SIG-M5 (cell line): ENCODE data around the gene TWIST2.

Source experiments
- DNase-seq: peaks from one replicate; lab custom pipeline; 2025; lab: John Stamatoyannopoulos, UW

The TWIST2 gene

DNA sequence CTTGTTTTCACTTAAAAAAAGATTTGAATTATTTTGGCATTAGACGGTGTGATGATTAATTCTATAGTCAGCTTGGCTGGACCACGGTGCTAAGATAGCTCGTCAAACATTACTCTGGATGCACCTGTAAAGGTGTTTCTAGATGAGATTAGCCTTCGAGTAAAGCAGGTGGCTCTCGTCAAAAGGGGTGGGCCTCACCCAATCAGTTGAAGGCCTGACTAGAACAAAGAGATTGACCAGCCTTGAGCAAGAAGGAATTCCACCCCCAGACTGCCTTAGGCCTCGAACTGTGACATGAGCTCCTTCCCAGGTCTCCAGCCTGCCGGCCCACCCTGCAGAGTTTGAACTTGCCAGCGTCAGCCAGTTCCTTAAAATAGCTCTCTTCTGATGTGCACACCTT is 73.4 kb downstream of the TWIST2 start:
- no peak for DNase-seq

DNA sequence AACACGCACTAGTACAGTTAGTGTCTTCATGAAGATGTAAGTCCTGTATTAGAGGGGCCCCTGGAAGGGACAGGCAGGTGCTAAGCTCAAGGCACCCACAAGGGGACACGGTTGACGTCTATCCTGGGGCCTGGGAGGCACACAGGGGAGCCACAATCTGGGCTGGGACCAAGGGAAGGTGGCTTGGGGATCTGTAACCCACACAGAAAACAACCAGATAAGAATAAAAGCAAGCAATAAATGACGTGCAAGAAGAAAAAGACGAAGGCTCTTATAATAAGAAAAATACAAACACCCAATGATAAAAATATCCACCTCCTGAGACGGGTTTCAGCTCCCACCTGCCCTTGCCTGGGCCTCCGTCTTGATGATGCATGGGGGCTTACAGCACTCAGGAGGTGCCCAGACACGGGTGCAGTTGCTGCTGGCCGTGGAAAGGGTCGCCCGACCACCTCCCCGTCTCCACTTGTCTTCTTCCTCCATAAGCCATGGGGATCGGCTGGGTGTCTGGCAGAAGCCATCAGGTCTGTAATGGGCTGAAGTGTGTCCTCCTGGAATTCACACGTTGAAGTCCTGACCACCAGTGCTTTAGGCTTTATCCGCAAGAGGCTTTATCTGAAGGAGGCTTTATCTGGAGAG is 73.9 kb downstream of the TWIST2 start:
- DNase-seq = no peak

DNA sequence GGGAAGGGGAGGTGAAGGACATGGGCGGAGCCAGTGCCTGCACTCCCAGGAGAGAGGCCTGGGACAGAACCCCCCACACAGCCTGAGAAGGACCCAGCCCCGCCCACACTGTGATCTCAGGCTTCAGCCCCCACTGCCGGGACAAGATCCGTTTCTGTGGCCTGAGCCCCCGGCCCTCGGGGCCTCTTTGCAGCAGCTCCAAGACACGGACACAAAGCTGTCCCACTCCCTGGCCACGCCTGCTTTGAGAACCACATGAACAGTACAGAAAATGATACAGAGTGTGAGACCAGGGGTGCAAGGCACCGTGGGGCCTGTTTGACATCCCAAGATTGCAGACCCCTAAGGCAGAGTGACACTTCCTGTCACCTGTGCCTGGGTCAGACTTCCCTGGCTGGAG is 74.5 kb downstream of the TWIST2 start:
- DNase-seq = no peak

DNA sequence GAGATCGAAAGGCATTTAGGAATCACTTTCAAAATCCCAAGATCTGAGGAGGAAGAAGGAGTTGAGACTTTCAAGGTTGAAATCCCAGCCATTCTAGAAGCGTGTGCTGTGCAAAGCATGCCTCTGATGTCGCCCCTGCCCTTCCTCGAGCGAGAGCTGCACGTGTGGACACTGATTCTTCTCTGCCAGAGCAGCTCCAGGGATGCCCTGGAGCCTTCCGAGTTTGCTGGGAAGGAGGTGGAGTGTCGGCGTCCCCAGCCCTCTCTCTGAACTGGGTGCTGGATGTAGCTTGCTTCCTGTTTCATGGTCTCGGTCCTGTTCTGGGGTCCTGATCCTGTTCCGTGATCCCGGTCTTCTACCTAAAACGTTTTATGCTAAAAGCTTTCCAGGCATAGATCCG is 76.1 kb downstream of the TWIST2 start:
- DNase-seq = no peak

DNA sequence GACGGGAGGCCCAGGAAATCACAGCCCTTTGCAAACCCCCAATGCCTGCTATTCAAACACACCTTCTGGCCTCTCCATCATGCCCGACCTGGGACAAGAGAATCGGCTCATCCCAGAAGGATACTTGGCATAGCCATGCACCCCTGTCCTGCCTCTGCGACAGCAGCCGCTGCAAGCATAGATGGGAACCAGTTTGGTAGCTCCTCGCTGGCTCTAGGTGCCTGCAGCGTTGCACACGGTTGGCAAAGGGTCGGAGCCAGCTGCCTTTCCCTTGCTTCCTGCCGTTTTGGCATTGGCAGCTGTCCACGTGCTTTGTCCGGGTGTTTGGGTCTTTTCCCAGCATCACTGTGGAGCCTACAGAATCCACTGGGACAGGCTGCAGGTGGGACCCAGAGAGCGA is 76.9 kb downstream of the TWIST2 start:
- DNase-seq = no peak

DNA sequence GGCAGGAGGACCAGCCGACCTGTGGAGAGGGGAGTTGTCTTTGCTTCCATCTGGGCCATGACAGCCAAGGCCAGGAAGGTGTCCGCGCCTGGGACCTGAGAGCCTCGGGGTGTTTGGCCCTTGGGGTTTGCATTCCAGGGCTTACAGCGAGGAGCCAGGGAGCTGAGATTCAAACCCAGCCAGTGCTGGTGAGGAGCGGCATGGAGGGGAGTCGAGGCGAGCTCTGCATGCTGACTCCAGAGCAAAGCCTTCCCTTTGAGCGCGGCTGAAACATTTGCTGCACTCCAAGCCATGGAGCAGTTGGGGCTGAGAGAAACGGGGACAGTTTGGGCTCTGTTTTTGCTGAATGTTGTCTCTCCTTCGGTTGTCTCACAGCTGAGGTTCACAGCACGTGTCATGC is 77.4 kb downstream of the TWIST2 start:
- DNase-seq = no peak

DNA sequence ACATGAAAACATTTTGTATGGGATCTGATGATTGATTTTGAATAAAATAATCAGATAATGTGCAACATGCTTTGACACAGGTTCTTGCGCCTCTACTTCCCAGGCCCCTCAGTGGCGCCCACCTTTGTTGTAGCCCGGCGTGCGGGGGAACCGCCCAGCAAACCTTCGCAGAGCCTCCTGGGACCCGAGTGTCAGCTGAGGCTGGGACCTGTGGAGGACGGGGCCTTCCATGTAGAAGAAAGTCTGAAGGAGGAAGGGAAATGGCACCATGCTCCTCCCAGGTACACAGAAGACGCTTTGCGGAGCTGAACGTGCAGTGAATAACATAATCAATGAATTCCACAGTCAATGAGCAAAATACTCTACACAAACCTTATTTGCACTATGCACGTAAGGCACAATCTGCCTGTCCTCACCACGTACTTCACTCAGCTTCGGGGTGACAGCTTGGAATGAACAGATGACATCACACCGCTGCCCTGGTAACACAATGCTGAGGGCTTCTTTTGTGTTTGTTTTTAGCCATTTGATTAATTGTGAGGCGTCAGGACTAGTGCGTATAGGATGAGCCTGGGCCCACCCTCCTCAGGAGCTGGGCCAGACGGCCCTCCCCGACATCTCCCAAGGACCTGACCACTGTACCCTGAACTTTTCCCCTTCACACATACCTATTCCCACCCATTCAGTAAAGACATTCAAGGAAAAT is 78.1 kb downstream of the TWIST2 start:
- no peak for DNase-seq

DNA sequence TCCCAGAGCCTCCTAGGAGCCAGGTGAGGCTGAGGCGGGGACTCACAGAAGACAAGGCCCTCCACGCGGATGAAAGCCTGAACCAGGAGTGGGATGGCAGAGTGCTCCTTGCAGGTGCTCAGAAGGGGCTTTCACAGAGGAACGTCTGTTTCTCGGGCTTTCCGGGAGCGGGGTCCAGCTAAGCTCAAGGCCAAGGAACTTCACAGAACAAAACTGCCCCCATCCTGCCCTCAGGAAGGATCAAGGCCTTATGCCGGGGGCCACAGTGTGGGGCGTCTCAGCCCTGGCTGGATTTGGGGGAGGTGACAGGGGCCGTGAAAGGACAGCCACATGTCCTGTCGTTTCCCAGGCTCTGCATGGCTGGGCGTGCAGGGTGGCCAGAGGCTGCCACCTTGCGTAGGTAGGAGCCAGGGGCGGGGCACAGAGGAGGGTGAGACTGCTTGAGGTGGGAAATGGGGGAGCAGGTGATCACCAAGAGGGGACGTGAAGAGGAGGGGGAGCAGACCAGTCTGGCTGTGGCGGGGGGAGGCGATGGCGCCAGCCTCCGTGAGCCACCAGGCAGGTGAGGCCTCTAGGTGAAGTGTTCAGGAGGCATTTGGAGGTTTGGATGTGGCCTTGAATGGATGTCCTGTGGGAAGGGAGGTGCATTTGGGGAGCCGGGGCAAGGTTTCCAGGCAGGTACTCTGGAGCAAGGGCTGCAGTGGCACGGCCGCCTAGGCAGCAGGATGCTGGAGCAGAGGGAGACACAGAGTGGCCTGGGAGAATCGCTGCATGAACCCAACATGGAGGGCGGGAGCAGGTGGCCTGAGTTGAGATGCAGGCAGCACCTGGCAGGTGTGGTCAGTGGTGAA is 79.1 kb downstream of the TWIST2 start:
- DNase-seq = no peak

DNA sequence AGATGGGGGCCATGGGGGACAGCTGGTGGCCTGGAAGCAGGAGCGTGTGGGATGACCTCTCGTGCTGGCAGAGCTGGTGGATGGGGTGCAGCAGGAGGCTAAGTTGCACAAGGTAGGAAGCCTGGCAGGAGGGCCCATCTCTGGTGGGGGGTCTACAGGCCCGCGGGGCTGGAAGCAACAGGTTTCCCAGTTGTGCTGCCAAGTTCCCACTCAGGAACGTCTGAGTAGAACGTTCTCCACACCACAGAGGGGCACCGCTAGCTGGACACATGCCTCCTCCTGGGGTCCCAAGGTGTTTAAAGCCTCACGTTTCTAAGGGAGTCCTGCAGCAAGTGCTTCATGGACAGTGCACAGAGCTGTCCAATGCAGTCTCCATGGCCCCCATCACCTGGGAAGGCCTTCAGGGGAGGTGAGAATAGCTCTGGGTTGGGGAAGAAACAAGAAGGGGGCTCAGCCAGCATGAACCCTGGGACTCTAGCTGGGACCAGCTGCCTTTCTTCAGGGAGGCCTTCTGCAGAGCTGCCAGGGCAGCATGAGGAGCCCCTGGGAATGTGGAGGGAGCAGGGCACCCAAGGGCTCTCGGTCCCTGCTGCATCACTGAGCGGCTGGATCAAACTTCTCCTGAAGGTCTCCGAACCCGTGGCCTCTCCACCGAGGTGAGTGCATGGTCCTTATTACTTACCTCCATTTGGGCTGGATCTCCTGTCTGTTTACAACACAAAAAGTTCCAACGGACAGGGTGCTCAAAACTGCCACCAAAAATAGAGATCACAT is 80.0 kb downstream of the TWIST2 start:
- no peak for DNase-seq

DNA sequence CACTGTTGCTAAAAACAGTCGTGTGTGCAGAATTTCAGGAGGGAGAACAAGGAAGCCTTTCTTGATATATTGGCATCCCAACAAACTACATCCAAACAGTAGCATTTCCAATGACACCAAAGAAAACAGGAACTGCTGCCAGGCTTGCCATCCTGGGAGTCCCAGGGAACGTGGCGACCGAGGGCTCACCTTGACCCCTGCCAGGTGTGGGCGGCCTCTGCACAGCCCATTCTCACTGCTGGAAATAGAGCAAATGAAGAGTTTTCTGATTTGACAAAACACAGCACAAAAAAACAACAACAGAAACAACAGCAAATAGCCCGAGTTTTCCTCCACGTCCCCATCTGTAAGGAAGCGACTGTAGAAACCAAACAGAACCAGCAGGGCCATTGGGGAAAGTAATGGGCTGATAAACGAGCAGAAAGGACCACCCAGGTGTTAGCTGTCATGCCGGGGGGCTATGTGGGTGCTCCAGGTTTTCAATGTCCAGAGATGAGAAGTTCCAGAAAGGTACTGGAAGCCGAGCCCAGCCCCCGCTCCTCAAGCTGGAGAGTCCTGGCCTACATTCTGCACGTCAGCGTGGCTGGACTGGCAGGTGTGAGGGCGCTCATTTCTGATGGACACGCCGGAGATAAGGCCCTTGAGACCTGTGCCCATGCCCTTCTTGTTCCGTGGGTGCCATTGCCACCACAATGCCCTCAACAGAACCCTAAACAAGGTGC is 80.8 kb downstream of the TWIST2 start:
- DNase-seq = no peak

DNA sequence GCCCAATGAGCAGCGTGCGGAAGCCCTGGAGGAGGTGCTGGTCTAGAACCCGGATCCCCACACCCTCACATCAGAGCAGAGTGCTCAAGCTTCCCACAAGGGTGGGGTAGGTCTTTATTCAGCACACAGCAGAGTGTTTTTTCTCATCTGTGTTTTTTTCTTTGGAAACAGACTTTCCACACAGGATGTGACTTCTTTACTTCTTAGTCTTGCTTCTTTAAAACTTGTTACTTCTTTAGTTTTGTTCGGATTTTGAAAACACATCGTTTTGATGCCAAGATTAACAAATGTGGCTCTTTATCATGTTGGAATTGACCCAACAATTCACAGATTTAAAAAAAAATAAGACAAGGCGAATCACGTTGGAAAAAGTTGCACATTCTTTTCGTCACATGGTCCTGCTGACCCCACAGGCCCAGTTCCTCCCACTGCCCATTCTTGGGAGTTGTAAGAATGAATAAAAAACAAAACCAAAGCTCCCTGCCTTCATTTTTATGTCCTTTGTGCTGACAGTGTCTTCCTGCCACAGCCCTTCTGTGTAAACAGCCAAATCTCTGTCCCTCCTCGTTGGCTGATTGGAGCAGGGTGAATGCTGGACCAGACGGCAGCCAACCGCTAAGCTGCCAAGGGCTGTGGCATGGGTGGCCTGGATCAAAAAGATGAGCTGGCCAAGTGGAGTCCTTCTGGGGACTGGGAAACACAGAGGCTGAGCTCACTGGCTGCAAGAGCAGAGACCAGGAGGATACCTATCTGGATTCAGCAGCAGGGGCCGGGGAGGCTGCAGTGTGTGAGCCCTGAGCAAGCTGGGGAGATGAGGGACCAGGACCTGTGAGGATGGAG is 81.6 kb downstream of the TWIST2 start:
- DNase-seq = no peak

DNA sequence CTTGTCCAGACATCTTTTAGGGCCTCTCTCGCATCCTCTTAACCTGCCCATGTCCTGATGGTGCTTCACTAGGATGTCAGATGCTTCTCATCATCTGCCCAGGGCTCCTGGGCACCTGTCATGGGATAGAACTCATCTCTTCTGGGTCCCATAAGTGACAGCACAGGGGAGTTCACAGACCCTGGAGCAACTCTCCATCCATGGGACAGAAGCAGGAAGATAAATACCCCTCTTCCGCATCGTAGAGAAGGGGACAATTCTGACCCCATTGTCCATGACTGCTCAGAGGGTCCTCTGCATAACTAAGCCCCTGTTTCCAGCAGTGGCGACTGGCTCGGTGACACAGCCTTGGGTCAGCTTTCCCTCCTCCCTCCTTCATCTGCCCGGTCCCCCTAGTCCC is 82.3 kb downstream of the TWIST2 start:
- no peak for DNase-seq

DNA sequence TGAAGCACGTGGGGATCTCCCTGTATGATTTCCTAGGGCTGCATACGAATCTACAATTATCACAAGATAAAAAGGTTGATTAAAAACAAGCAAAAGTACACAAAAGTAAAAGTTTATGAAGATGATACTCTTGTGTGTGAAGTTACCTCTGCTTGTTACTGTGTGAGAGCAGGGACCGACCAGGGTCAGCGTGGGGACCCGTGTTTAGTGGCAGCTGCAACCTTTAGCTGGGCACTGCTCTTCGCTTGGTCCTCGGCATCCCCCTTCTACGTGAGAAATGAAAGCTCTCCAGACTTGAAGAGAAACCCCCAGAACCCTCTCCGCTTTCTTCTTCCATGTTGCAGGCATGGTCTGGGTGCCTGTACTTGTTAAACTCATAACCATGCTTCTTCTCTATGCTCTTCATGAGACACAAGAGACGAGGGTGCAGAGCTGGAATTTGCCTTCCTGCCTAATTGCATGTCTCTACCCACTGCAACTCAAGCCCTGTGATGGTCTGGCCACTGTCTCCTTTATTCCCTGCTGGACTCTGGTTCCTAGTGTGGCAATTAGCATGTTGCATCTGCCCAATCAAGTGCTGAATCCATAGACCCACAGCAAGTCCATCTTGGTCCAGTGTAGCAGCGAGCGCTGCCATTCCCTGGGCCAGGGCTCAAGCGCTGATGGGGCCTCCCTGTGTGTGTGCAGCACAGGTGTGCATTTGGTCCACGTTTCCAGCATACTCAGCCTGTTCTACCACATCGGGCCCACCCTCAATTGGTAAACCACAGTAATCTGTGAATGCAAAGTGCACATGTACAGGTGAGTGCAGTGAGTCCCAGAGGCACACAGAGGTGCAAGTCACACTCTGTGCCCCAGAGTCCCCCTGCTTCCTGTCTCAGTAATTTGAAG is 88.5 kb downstream of the TWIST2 start:
- DNase-seq = no peak

DNA sequence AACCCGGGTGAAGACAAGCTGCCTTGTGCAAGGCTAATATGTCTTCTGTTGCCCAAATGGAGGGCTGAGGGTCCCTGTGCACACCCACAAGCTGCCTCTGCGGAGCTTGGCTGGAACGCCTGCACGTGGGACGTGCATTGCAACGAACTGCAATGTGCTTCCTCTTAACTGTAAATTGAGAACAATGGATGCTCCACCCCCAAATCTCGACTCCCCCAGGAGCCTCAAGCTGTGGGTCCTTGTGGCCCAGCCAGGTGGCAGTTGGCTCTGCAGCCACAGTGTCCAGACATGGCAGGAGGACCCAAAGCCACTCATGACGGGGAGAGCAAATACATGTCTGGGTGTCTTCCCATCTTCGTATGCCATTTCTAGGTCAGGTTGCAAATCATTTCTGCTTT is 90.1 kb downstream of the TWIST2 start:
- DNase-seq = no peak

DNA sequence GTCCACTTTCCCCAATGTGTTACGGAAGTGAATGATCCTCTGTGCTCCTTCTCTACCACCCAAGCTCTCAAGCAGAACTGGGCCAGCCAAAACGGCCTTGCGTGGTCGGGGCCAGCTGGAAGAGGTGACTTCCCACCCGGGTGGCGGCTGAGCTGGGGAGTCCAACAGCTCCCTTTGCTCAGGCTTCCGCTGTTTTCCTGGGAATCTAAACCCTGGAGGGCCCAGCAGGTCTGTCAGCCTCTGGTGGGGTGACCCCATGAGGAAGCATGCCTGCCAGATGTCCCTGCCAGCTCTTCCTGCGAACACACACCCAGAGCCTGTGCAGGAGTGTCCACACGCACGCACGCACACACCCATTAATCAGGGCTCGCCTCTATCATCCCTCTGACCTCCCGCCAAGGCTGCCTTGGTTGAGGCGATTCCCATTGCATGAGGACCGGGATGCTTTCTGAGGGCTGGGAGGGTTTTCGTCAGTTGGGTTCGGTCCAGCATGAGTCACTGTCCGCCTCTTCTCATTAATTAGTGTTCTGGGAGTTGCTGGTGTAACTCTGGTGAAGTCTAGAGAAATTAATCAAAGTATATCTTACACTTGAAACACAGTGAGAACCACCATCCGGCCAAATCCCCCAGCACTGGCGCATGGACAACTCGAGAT is 90.6 kb downstream of the TWIST2 start:
- no peak for DNase-seq

DNA sequence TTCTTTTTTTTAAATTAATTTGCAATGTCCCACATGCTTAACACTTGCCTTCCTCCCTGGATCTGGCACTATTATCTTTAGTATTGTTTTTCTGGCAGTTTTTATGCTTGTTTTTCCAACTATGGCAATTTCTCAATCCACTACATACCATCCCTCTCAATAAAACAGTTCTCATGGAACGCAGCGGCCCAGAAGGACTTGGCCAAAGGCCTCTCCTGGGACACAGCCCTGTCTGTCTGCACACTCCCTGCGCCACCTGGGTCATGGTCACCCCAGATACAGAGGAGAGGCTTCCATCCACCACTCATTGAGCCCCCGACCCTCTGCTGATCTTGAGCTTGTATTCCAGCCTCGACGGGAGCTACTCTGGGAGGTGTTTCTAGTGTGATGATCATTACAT is 91.2 kb downstream of the TWIST2 start:
- DNase-seq = no peak

DNA sequence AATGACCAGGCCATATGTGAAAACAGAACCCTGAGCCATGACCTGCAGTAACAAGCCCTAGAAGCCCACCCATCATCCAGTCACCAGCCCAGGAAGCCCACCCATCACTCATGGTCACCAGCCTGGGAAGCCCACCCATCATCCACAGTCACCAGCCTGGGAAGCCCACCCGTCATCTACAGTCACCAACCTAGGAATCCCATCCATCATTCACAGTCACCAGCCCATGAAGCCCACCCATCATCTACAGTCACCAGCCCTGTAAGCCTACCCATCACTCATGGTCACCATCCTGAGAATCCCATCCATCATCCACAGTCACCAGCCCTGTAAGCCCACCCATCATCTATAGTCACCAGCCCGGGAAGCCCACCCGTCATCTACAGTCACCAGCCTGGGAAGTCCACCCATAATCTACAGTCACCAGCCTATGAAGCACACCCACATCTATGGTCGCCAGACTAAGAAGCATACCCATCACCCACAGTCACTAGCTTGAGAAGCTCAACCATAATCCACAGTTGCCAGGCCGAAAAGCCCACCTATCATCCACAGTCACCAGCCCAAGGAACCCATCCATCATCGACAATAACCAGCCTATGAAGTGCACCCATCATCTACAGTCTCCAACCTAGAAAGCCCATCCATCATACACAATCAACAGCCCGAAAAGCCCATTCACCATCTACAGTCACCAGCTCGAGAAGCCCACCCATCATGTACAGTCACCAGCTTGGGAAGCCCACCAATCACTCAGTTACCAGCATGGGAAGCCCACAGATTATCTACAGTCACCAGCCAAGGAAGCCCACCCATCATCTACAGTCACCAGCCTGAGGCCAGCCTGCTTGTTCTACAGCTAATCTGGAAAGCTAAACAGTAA is 91.9 kb downstream of the TWIST2 start:
- DNase-seq = no peak

DNA sequence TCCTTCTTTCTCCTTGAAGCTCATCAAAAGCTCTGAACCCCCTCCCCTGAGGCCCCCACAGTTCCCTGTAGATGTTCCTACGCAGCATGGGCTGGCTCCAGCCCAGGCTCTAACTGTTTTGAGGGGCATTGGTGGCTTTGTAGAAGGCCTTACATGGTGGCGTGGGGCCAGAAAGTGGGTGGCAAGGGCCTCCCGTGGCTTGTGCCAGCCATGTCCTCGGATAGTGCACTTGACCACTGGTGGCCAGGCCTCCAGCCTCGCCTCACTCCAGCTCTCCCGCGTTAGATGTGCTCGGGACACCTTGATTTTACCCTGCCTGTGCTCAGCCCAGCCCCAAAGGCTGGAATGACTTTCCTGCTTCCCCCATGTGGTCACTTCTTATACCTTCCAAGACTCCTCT is 92.9 kb downstream of the TWIST2 start:
- no peak for DNase-seq
